Uterus (tissue), 4 donors: ENCODE results near the gene RAD52. TPM values are rescaled to one million over a fixed set of nuclear protein-coding genes. Genes with fewer than 3 reads are reported as not detected.
"Not testable (repeated sequence)": the region's sequence is repeated elsewhere in the genome, so short reads cannot be mapped to it uniquely, and the experiment has no call there.

ENCODE experiments used
- DNase-seq, 2 donors: peaks; one replicate each; pipeline ENCODE4 v3.0.0-alpha.2; 2019 to 2020
- H3K27ac ChIP-seq, 2 donors: fragments of 200-600 bp; sonication (generic); 1 replicate in 1 of 2; 2 replicates in 1 of 2; pipeline ENCODE4 v1.5.1; 2016 to 2018
- H3K27me3 ChIP-seq, 2 donors: fragments of 200-600 bp; sonication (generic); one replicate each; pipeline ENCODE4 v1.5.1; 2018 to 2019; ENCODE audit warnings: control low read depth in 1 of 2
- H3K36me3 ChIP-seq, 2 donors: fragments of 200-600 bp; sonication (generic); one replicate each; pipeline ENCODE4 v1.5.1; 2019; ENCODE audit warnings: control low read depth in 1 of 2
- H3K4me1 ChIP-seq, 2 donors: fragments of 200-600 bp; sonication (generic); one replicate each; pipeline ENCODE4 v1.5.1; 2018 to 2019; ENCODE audit warnings: control low read depth in 1 of 2
- H3K4me3 ChIP-seq, 2 donors: fragments of 200-600 bp; sonication (generic); 1 replicate in 1 of 2; 2 replicates in 1 of 2; pipeline ENCODE4 v1.5.1; 2018 to 2019; ENCODE audit warnings: mild to moderate bottlenecking in 1 of 2
- H3K9me3 ChIP-seq, 2 donors: fragments of 200-600 bp; sonication (generic); one replicate each; pipeline ENCODE4 v1.5.1; 2019; ENCODE audit warnings: control low read depth in 1 of 2
- POLR2A ChIP-seq, 2 donors: fragments of 450-650 bp; IDR thresholded peaks; one replicate each; pipeline ENCODE4 v1.6.1; 2016; ENCODE audit warnings: antibody characterized with exemption in 2 of 2, mild to moderate bottlenecking in 1 of 2, moderate library complexity in 1 of 2
- intact Hi-C: fragments of 100-400 bp; cut with DNase I; formaldehyde crosslinking; loops from one replicate; pipeline ENCODE4 v1.15.1; 2023; ENCODE audit warnings: low total_unique reads
- total RNA-seq, 4 donors: library from RNA; depleted of rRNA in 3 of 4; stranded (reverse); fragments of >200 nt in 3 of 4; gene quantifications; one replicate each; pipeline versions ENCODE4 v1.1.0 to v1.2.4, GENCODE V29; 2014 to 2023
- TF ChIP-seq, protein P1 (sequence below), 4 experiments: fragments of 200-600 bp in 2 of 4; fragments of 450-650 bp in 2 of 4; sonication (generic) in 2 of 4; IDR thresholded peaks; one replicate each; pipeline ENCODE4 v1.5.1; 2016 to 2019; ENCODE audit warnings: antibody characterized with exemption in 4 of 4, mild to moderate bottlenecking in 2 of 4, moderate library complexity in 1 of 4
- donor health status: DM: yes; HTN: yes; CAD: no.

Gene RAD52
- total RNA-seq, 4 donors from 2014 or later = 2.4 to 47.4 (median 25.7) TPM

DNA sequence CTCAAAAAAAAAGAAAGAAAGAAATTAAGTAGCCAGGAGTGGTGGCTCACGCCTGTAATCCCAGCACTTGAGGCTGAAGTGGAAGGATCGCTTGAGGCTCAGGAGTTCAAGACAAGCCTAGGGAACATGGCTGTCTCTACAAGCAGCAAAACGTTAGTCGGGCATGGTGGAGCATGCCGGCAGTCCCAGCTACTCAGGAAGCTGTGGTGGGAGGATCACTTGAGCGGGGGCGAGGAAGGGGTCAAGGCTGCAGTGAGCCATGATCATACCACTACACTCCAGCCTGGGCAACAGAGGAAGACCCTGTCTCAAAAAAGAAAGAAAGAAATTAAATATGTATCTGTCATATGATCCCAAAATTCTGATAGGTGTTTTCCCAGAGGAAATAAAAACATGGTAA lies 5.3 kb downstream of the RAD52 start:
- H3K27ac ChIP-seq = no peak overlapping the region
- no peaks in the 10 kb centered on the region for H3K27me3 ChIP-seq
- no peak overlapping the region for H3K4me3 ChIP-seq
- H3K4me1 ChIP-seq = no peaks in the 10 kb centered on the region
- no peak for TF ChIP-seq POLR2A (IDR thresholded peaks at IDR 0.05)
- TF ChIP-seq, protein P1, sequence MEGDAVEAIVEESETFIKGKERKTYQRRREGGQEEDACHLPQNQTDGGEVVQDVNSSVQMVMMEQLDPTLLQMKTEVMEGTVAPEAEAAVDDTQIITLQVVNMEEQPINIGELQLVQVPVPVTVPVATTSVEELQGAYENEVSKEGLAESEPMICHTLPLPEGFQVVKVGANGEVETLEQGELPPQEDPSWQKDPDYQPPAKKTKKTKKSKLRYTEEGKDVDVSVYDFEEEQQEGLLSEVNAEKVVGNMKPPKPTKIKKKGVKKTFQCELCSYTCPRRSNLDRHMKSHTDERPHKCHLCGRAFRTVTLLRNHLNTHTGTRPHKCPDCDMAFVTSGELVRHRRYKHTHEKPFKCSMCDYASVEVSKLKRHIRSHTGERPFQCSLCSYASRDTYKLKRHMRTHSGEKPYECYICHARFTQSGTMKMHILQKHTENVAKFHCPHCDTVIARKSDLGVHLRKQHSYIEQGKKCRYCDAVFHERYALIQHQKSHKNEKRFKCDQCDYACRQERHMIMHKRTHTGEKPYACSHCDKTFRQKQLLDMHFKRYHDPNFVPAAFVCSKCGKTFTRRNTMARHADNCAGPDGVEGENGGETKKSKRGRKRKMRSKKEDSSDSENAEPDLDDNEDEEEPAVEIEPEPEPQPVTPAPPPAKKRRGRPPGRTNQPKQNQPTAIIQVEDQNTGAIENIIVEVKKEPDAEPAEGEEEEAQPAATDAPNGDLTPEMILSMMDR (IDR thresholded peaks at IDR 0.05) = no peak
- no peak for DNase-seq
- no peaks in the 10 kb centered on the region for H3K9me3 ChIP-seq
- no peaks in the 10 kb centered on the region for H3K36me3 ChIP-seq
- intact Hi-C loops = no loop called here

GRCh38 chr12:943051-943450 lies 6.4 kb downstream of the RAD52 start:
- Histone ChIP-seq H3K36me3 (no peaks in the 10 kb centered on the region), H3K9me3 (no peaks in the 10 kb centered on the region), H3K27me3 (no peaks in the 10 kb centered on the region), H3K4me3 (no peak overlapping the region), H3K27ac (no peak overlapping the region), H3K4me1 (no peaks in the 10 kb centered on the region)
- TF ChIP-seq, protein P1 (IDR thresholded peaks at IDR 0.05) = no peak
- no peak for TF ChIP-seq POLR2A (IDR thresholded peaks at IDR 0.05)
- intact Hi-C loops = no loop called here
- DNase-seq = no peak

- no peaks in the 10 kb centered on the region for H3K9me3 ChIP-seq
- H3K27me3 ChIP-seq = no peaks in the 10 kb centered on the region
- no peak overlapping the region for H3K4me3 ChIP-seq
- H3K27ac ChIP-seq = no peak overlapping the region
- no peaks in the 10 kb centered on the region for H3K4me1 ChIP-seq
- intact Hi-C loops = no loop called here
- TF ChIP-seq, protein P1 (IDR thresholded peaks at IDR 0.05) = no peak
- no peak for TF ChIP-seq POLR2A (IDR thresholded peaks at IDR 0.05)
- H3K36me3 ChIP-seq = no peaks in the 10 kb centered on the region
- DNase-seq = no peak
Observed at GRCh38 chr12:938810-939209, 10.7 kb downstream of the RAD52 start.

GRCh38 chr12:936377-937345 lies 12.8 kb downstream of the RAD52 start:
- no peak overlapping the region for H3K27ac ChIP-seq
- no peak for TF ChIP-seq POLR2A (IDR thresholded peaks at IDR 0.05)
- TF ChIP-seq, protein P1 (IDR thresholded peaks at IDR 0.05) = no peak
- intact Hi-C loops = no loop called here
- no peaks in the 10 kb centered on the region for H3K27me3 ChIP-seq
- no peak for DNase-seq
- H3K4me3 ChIP-seq = no peak overlapping the region
- H3K36me3 ChIP-seq = no peaks in the 10 kb centered on the region
- H3K4me1 ChIP-seq = no peaks in the 10 kb centered on the region
- H3K9me3 ChIP-seq = no peaks in the 10 kb centered on the region

GRCh38 chr12:935891-936290 lies 13.6 kb downstream of the RAD52 start:
- DNase-seq, H3K4me3 ChIP-seq, intact Hi-C loops, H3K36me3 ChIP-seq, H3K27ac ChIP-seq, H3K27me3 ChIP-seq, H3K4me1 ChIP-seq, H3K9me3 ChIP-seq: not testable (repeated sequence)
